Esophagus squamous epithelium (tissue), 5 donors: Measurements from ENCODE around the gene PCP4. TPM values are rescaled to one million over a fixed set of nuclear protein-coding genes. Genes with fewer than 3 reads are reported as not detected.

Source experiments
- DNase-seq: peaks from one replicate; lab custom pipeline; 2025; lab: John Stamatoyannopoulos, UW
- H3K27ac ChIP-seq, 4 donors: fragments of 200-600 bp; sonication (generic); one replicate each; pipeline ENCODE4 v1.5.1; 2016 to 2019; ENCODE audit warnings: mild to moderate bottlenecking in 1 of 4
- H3K27me3 ChIP-seq, 4 donors: fragments of 200-600 bp; sonication (generic); 1 replicate in 3 of 4; 2 replicates in 1 of 4; pipeline versions ENCODE4 v1.5.1 to v1.6.0; 2017 to 2021; ENCODE audit warnings: antibody characterized with exemption in 1 of 4
- H3K36me3 ChIP-seq, 3 donors: fragments of 200-600 bp; sonication (generic); one replicate each; pipeline ENCODE4 v1.5.1; 2016 to 2019
- H3K4me1 ChIP-seq, 3 donors: fragments of 200-600 bp; sonication (generic); one replicate each; pipeline ENCODE4 v1.5.1; 2017 to 2019
- H3K4me3 ChIP-seq, 4 donors: fragments of 200-600 bp; sonication (generic); 1 replicate in 3 of 4; 2 replicates in 1 of 4; pipeline ENCODE4 v1.5.1; 2016 to 2019; ENCODE audit warnings: mild to moderate bottlenecking in 2 of 4, moderate library complexity in 1 of 4
- H3K9me3 ChIP-seq, 3 donors: fragments of 200-600 bp; sonication (generic); one replicate each; pipeline ENCODE4 v1.5.1; 2016 to 2019
- POLR2A ChIP-seq, 4 donors: fragments of 450-650 bp; IDR thresholded peaks; one replicate each; pipeline ENCODE4 v1.6.1; 2017; ENCODE audit warnings: antibody characterized with exemption in 4 of 4, mild to moderate bottlenecking in 4 of 4, moderate library complexity in 3 of 4
- WGBS, 2 donors: methylation state at CpG; one replicate each; pipeline ENCODE4 v1.1.5; 2018; 5-methylcytosine and 5-hydroxymethylcytosine counted together
- intact Hi-C: fragments of 100-400 bp; cut with DNase I; formaldehyde crosslinking; loops from one replicate; pipeline ENCODE4 v1.15.0; 2022
- total RNA-seq, 4 donors: library from RNA; depleted of rRNA; stranded (reverse); fragments of >200 nt; gene quantifications; one replicate each; pipeline ENCODE4 v1.1.0, GENCODE V29; 2016
- TF ChIP-seq, protein P1 (sequence below), 6 experiments: fragments of 450-650 bp in 4 of 6; fragments of 200-600 bp in 2 of 6; sonication (generic) in 2 of 6; IDR thresholded peaks; one replicate each; pipeline ENCODE4 v1.5.1; 2016 to 2019; ENCODE audit warnings: antibody characterized with exemption in 6 of 6, mild to moderate bottlenecking in 4 of 6, moderate library complexity in 4 of 6
- donor health status: DM: yes; HTN: yes; CAD: no.

PCP4 gene
- total RNA-seq, 4 donors from 2014 or later = 0.83 to 82.4 (median 12.7) TPM

DNA sequence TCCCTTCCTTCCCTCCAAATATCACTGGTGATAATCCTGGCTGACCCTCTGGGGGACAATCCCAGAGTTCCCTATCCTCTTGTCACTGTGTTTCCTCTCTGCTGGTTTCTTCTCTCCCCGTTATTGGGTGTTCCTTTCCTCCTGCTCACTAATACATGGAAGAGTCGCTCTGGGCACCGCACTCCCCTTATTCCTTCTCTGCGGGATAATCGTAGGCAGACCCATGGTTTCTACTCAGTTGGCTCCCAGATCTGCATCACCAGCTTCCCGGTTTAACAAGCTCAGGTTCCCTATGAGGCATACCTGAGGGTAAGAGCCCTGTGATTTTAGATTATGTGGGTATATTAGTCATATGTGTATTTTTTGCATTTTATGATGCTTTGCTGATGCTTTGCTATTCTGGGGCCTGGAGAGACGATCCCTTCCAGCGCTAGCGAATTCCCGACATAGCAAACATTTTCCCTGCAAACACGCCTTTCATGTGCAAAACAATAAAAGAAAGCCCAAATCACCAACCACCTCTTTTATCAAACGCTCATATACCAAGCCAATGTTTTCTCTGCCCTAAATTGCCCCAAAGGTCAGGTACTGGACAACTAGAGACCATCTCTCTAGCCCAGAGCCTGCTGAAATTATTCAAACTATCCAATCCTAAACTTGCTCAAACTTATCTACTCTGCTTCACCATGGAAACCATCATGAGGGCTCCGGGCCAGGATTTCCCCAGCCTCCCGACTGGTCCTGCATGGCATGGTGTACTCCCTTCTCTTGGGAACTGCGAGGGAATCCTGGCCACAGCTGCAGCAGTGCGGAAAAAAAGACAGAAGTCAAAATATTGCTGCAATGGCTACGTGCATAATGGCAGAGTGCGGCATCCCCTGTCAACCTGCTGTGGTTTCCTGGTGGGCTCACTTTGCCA lies 84.2 kb downstream of the PCP4 start:
- H3K9me3 ChIP-seq = no peaks in the 10 kb centered on the region
- no peaks in the 10 kb centered on the region for H3K36me3 ChIP-seq
- TF ChIP-seq POLR2A (IDR thresholded peaks at IDR 0.05) = no peak
- TF ChIP-seq, protein P1, sequence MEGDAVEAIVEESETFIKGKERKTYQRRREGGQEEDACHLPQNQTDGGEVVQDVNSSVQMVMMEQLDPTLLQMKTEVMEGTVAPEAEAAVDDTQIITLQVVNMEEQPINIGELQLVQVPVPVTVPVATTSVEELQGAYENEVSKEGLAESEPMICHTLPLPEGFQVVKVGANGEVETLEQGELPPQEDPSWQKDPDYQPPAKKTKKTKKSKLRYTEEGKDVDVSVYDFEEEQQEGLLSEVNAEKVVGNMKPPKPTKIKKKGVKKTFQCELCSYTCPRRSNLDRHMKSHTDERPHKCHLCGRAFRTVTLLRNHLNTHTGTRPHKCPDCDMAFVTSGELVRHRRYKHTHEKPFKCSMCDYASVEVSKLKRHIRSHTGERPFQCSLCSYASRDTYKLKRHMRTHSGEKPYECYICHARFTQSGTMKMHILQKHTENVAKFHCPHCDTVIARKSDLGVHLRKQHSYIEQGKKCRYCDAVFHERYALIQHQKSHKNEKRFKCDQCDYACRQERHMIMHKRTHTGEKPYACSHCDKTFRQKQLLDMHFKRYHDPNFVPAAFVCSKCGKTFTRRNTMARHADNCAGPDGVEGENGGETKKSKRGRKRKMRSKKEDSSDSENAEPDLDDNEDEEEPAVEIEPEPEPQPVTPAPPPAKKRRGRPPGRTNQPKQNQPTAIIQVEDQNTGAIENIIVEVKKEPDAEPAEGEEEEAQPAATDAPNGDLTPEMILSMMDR (IDR thresholded peaks at IDR 0.05) = no peak
- 66 to 69% methylated on average over 17 to 18 of the region's 18 CpGs for WGBS, 2 donors
- H3K4me1 ChIP-seq = no peaks in the 10 kb centered on the region
- no peak for DNase-seq
- no peak overlapping the region for H3K4me3 ChIP-seq
- intact Hi-C loops = no loop called here
- H3K27ac ChIP-seq = peak overlapping the region in 2 of 4 donors; percentile 2 to 36
- H3K27me3 ChIP-seq = no peaks in the 10 kb centered on the region

DNA sequence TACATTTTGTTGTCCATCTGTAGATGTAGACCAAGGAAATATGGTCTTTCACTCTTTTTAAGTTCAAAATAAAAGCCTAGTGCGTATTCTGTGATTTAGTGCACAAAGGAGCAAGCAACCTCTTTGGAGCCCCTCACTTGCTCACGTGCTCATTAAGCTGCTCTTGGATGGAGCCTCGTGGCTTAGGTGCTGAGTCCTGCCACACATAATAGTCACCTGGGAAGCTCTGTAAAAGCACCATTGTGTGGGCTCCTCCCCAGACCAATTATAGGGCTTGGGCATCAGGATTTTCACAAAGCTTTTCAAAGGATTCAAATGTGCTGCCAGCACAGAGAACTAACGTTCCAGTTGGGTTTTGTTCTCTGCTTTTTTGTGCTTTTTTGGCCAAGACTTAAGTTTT lies 85.0 kb downstream of the PCP4 start:
- no peak for DNase-seq
- WGBS, 2 donors = 47 to 71% methylated on average over 1 to 4 of the region's 4 CpGs
- TF ChIP-seq, protein P1 (IDR thresholded peaks at IDR 0.05) = no peak
- TF ChIP-seq POLR2A (IDR thresholded peaks at IDR 0.05) = no peak
- intact Hi-C loops = no loop called here
- Histone ChIP-seq H3K36me3 (no peaks in the 10 kb centered on the region), H3K9me3 (no peaks in the 10 kb centered on the region), H3K4me1 (no peaks in the 10 kb centered on the region), H3K4me3 (no peak overlapping the region), H3K27me3 (no peaks in the 10 kb centered on the region), H3K27ac (no peak overlapping the region)

GRCh38 chr21:39954570-39954969 lies 87.3 kb downstream of the PCP4 start:
- Histone ChIP-seq H3K27me3 (no peaks in the 10 kb centered on the region), H3K36me3 (no peaks in the 10 kb centered on the region), H3K27ac (no peak overlapping the region), H3K9me3 (peaks cover 0 to 6% (median under 1%) of the 10 kb centered on the region in 3 donors), H3K4me3 (no peak overlapping the region), H3K4me1 (no peaks in the 10 kb centered on the region)
- TF ChIP-seq, protein P1 (IDR thresholded peaks at IDR 0.05) = no peak
- TF ChIP-seq POLR2A (IDR thresholded peaks at IDR 0.05) = no peak
- no peak for DNase-seq
- WGBS, 2 donors = 77 to 79% methylated on average over 10 of the region's 10 CpGs
- intact Hi-C loops = no loop called here

DNA sequence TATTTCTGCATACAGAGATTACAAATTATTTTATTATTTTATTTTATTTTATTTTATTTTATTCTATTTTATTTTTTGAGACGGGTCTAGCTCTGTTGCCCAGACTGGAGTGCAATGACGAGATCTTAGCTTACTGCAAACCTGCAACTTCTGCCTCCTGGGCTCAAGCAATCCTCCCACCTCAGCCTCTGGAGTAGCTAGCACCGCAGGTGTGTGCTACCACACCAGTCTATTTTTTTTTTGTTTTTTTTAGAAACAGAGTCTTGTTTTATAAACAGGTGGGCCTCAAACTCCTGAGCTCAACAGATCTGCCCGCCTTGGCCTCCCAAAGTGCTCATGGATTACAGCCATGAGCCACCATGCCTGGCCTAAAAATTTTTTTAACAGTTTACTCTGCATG lies 88.1 kb downstream of the PCP4 start:
- 80 to 82% methylated on average over 4 of the region's 4 CpGs for WGBS, 2 donors
- H3K9me3 ChIP-seq = peaks cover 0 to 8% (median 7%) of the 10 kb centered on the region in 3 donors
- DNase-seq = no peak

More for the DNA sequence above, 88.1 kb downstream of the PCP4 start:
- no peaks in the 10 kb centered on the region for H3K4me1 ChIP-seq
- H3K36me3 ChIP-seq = no peaks in the 10 kb centered on the region
- no peak for TF ChIP-seq POLR2A (IDR thresholded peaks at IDR 0.05)
- TF ChIP-seq, protein P1 (IDR thresholded peaks at IDR 0.05) = no peak
- no peak overlapping the region for H3K4me3 ChIP-seq
- intact Hi-C loops = no loop called here
- no peaks in the 10 kb centered on the region for H3K27me3 ChIP-seq
- peak overlapping the region in 1 of 4 donors; percentile 5 for H3K27ac ChIP-seq
